GM21723 (cell line): ENCODE results near the gene ATRIP.
A peak's percentile ranks its signal among the peaks of the same experiment; 100 is the strongest.
"Not testable (repeated sequence)": the region's sequence is repeated elsewhere in the genome, so short reads cannot be mapped to it uniquely, and the experiment has no call there.

Experiments
- ATAC-seq: cut with Tn5 transposase; IDR thresholded peaks from one replicate; pipeline ENCODE4 v1.9.1; 2021; ENCODE audit warnings: mild to moderate bottlenecking, moderate library complexity; ENCODE audit not compliant: unreplicated experiment

Gene ATRIP

DNA sequence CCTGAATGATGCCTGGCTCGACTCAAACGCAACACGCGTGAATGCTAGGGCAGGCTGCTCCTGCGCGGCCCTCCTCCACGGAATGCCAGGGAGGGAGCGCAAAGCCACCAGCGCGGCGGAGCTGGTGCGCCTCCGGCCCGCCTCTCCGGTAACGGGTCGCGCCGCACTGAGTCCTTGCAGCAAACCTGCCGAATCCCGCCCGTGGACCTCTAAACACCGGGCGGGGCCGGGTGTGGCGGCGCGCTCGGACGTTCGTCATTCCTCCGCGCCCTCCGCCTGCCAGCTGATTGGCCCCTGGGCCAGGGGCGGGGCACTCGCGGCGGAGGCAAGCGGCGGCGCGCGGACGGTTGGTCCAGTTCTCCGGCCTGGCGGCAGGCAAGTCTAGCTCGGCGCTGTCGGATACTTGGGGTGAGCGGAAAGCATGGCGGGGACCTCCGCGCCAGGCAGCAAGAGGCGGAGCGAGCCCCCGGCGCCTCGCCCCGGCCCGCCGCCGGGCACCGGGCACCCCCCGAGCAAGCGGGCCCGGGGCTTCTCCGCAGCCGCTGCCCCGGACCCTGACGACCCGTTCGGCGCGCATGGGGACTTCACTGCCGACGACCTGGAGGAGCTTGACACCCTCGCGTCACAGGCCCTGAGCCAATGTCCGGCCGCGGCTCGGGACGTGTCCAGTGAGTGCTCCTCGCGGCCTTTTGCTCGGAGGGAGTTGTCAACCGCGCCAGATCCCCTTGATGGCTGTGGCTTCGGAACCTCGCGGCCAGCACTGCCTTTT, at the start of gene ATRIP:
Gene ATRIP (plus strand): TSS at position 313 of the 769 bp plus-strand sequence. CDS start 109 bp downstream, at position 422.
- ATAC-seq, result peak; percentile 85

GRCh38 chr3:48397767-48398681, 48.5 kb upstream of the ATRIP start:
- no peak for ATAC-seq

DNA sequence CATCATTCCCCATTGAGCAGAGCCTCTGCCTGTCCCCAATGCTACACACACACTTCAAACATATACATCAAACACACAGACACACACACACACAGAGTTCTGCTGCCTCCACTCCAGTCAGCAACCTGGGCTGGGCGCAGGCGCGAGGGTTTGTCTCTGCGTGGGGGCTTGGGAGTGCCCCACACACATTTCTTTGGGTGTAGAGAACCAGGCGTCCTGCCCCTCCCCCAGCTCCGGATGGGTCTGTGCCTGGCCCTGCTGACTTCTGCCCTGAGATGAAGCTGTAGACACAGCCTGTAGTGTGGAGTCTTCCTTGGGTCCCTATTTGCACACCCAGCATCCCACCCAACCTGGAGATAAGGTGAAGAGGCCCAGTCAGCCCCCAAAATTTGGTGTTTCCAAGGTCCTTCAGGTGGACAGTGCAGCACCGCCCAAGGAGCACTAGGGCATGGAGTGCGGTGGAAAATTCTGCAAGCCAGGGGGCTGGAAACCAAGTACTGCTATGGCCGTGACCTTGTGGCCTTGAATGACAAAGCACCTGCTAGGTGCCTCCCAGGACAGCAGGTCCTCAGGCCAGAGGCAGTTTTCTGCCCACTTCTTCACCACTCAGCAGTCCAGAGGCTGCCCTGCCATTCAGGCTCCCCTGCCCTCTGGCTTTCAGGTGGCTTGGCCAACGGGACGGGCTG, 47.7 kb upstream of the ATRIP start:
- ATAC-seq, result no peak

DNA sequence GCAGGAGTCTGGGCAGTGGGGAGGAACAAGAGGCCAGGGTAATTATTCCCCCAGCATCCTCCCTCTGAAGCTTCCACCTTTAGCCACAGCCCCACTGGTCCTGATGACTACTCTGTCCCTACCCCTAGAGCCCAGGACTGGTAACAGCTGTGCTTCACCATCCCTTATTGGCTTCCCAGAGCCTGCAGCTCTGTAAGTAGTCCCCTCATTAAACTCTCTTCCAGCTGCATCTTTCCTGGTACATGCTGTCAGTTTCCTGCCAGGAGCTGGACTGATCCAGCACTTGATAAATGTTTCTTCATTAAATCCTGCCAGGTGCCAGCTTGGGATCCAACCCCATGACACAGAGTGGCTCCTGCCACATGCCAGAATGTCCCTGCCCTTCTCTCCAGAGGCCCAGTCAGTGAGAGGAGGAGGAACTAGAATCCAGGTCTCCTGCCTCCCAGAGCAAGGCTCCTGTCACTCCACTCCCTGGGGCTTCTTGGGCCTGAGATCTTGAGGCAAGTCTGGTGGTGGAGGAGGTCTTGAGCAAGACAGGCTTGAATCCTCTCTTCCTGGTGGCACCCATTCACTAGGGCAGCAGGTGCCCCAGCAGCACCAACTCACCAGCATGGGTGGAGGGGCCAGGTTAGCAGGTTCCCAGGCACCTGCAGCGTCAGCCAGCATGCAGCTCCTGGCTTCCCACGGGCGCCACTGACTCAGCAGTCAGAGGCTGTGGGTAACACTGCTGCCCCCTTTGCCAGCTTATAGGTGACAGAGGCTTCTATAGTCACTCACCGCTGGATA, 47.0 kb upstream of the ATRIP start:
- no peak for ATAC-seq

DNA sequence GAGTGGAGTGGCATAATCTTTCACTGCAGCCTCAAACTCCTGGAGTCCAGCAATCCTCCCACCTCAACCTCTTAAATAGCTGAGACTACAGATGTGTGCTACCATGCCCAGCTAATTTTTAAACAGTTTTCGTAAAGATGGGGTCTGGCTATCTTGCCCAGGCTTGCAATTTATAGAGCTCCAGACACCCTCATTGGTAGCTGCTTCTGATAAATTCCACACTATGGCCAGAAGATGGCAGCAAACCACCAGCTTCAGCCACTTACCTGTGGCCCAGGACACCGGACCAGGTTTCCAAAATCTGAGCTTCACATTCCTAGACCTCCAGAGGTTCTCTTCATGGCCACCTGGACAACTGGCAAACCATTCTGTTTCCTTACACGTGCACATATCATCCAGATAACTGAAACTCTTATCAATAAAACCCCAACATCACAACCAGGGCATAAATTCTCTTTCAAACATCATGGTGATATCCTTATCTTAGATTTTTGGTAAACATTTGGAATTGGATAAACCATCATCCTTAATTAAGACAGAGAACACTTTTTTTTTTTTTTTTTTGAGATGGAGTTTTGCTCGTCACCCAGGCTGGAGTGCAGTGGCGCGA, 45.6 kb upstream of the ATRIP start:
- no peak for ATAC-seq

- not testable (repeated sequence) for ATAC-seq
These were observed 45.1 kb upstream of the ATRIP start for GRCh38 chr3:48401434-48401901.

DNA sequence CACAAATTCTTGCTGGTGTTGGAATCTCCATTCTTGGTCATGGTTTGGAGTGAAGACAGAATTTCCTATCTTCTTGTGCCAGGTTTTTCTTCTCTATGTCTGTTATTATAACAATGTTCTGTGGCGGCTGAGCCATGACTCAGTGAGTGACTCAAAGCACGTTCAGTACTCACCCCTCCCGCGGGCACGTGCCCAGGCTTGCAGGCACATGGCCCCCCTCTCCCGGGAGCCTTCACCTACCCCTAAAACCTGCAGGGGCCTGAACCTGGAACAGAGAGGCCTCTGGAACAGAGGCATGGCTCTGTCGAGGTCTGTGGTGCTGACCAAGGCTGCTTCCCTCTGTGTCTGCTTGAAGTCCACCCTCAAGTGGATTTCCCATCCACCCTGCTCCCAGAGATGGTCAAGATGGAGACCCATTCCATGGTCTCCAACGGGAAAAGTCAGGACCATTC, 44.2 kb upstream of the ATRIP start:
- ATAC-seq, result no peak

DNA sequence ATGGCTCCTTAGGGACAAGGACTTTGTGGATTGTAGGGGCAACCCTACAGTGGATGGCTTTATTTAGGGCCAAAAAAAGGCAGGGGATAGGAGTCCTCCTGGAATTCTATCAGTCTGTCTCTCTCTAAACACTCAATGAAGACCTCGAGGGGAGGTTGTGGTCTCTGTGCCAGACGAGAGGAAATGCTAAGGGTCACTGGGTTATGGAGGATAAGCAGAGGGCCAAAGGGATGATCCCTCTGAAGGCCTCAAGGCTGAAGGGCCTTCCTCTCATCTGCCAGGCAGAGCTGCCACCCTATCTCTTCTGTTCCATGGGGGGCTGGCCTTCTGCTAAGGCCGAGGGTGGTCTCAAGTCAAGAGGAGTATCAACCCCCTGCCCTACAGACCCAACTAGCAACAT, 43.6 kb upstream of the ATRIP start:
- ATAC-seq, result no peak

DNA sequence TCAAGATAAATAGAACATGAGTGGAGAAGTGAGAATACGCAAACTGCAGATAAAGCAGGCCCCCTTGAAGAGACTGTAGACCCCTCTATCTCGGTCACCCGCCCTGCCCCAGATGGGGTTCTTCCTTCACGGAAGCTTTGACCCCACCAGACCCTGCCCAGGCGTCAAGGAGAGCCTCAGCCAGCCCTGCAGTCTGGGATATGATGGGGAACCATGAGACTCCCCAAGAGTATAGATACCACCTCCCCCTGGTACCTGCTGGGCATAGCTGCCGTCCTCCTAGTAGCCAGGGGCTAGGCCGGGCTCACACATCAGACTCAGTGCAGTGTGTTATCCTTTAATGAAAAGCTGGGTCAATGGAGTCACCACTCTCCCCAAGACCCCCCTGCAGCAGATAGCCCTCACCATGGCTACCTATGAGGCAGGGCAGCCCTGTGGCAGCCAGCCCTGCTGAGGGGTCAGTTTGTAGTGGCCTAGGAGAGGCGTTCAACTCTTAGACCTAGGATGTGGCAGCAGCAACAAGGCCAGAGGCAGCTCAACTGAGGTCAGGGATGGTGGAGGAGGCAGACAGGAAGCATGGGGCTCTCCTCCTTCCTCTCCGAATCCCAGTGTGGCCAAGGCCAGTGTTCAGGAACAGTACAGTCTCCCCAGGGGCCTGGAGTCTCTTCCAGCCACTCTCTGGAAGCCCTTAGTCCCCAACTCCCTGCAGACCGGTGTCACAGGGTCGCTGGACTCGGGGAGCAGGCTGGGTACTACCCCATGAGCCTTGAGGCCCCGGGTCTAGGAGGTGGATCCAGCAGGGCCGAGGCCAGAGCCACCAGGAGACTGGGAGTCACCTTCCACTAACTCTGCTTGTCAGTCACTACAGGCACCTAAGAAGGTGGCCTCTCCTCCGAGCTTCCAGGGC, 42.8 kb upstream of the ATRIP start:
- ATAC-seq, result no peak

DNA sequence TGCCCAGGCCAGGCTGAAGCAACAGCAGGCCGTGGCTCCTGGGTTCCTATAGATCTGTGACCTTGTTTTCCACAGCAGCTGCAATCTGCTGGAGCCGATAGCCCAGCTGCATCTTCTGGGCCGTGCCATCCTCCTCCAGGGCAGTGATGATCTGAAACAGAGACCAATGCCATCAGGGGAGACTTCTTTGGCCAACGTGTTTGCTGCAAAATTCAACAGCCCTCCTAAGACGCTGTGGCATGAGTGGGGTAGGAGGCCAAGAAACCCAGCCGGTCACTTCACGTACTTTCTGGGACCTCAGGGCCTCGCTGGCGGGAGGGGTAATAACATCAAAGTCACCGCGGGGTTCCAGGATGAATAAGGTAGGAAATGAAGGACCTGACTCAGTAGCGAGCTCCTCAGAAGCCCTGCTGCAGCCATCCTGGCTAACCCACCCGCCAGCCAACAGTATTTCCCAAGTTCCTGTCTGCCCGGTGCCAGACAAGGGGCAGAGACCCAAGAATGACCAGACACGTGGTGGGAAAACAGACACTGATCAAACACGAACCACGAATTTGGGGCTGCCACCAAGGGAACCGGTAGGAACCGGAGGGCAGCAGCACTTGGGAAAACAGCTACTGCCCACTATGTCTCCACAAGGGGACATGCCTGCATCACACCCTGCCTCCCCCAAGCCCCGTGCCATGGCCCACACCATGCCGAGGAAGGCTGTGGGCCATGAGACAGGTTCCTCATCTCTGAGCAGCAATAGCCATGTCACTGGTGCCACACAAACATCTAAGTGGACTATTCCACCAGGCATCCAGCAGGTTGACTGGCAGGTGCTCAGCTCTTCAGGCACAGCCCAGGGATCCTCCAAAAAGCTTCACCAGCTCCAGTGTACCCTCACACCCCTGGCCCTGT, 41.8 kb upstream of the ATRIP start:
- ATAC-seq, result no peak

DNA sequence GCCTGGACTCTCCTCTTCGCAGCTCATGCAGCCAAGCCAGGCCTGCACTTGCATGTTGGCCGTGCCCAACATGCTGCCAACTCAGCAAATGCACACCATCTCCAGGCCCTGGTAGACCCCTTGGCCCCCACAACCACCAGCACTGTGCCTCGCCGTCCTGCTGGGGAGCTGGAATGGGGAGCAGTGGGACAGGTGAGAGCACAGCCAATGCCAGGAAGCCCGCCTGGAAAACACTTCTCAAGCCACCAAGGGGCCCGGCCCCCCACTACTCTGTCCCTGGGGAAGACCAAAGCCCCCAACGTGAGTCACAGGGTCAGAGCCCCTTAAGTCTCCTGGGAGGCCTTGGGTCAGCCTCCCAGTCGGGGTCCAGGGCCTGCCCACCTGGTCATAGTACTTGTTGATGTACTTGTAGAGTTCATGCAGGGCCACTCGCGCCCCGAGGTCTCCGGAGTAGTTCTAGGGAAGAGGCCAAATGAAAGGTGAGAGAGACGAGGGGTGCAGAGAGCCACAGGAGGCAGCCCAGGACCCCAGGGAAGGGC, 41.1 kb upstream of the ATRIP start:
- ATAC-seq, result no peak

GRCh38 chr3:48405971-48406370, 40.6 kb upstream of the ATRIP start:
- ATAC-seq, result no peak

- ATAC-seq, result no peak
These were observed 39.8 kb upstream of the ATRIP start for GRCh38 chr3:48406443-48407431.

GRCh38 chr3:48407542-48408099, 38.9 kb upstream of the ATRIP start:
- no peak for ATAC-seq

- no peak for ATAC-seq
These were observed 37.7 kb upstream of the ATRIP start for GRCh38 chr3:48408823-48409281.
